ENCODE measurements around the gene PIP5K1C.

DNA sequence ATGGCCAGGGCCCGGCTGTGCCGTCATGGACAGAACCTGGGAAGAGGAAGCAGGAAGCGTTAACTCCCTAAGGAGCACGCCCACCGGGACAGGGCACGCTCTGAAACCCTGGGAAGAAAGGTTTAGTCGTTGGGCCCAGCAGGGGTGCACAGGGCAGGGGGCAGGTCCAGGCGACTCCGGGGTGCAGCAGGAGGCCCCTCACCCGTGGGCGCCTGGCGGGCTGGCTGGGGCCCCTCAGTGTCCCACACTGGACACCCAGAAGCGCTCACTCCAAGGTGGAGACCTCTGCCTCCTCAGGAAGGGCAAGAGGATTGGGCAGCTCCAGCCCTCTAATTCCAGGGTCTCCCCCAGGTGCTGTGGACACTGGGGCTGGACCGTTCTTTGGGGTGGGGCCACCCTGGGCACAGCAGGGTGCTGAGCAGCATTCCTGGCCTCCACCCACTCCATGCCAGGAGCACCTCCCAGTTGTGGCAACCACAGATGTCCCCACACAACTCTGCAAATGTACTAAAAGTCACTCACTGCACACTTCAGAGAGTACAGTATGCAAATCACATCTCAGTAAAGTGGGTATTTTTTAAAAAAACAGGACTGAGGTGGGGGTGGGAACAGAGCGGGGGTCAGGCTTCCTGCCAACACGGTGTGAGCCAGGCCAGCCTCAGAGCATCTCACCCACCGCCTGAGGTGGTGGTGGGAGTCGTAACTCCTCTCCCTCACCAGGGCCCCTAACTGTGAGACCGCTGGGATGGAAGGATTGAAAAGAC lies 35.2 kb downstream of the PIP5K1C start:
- TF ChIP-seq, protein P1, sequence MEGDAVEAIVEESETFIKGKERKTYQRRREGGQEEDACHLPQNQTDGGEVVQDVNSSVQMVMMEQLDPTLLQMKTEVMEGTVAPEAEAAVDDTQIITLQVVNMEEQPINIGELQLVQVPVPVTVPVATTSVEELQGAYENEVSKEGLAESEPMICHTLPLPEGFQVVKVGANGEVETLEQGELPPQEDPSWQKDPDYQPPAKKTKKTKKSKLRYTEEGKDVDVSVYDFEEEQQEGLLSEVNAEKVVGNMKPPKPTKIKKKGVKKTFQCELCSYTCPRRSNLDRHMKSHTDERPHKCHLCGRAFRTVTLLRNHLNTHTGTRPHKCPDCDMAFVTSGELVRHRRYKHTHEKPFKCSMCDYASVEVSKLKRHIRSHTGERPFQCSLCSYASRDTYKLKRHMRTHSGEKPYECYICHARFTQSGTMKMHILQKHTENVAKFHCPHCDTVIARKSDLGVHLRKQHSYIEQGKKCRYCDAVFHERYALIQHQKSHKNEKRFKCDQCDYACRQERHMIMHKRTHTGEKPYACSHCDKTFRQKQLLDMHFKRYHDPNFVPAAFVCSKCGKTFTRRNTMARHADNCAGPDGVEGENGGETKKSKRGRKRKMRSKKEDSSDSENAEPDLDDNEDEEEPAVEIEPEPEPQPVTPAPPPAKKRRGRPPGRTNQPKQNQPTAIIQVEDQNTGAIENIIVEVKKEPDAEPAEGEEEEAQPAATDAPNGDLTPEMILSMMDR (IDR thresholded peaks at IDR 0.05; ENCODE audit: insufficient read depth, low read length, poor library complexity, severe bottlenecking) = no peak
- no peak for TF ChIP-seq EZH2phosphoT487 (conservative IDR thresholded peaks at IDR 0.05; ENCODE audit: low read length)
